ENCODE measurements around the gene PGR. TPM values are rescaled to one million over a fixed set of nuclear protein-coding genes. Genes with fewer than 3 reads are reported as not detected.

The PGR gene
- total RNA-seq, 2 donors from 2014 or later: not detected

DNA sequence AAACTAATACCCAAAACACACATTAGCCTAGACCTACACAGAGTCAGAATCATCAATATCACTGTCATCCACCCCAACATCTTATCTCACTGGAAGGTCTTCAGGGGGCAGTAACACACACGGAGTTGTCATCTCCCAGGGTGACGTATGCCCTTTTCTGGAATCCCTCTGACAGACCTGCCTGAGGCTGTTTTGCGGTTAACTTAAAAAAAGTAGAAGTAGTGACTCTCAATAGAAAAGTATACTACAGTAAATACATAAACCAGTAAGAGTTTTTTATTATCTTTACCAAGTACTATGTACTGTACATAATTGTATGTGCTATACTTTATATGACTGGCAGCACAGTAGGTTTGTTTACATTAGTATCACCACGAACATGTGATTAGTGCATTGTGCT, 80.5 kb downstream of the PGR start:
- H3K4me3 Mint-ChIP-seq: no peak overlapping the region
- no peaks in the 10 kb centered on the region for H3K36me3 ChIP-seq (ENCODE audit: control insufficient read depth, insufficient read depth, low read length)
- 61 to 100% methylated on average over 1 to 4 of the region's 4 CpGs for WGBS, 2 experiments (ENCODE audit: insufficient coverage in 1 of 2, insufficient read length in 1 of 2)
- H3K27ac Mint-ChIP-seq: no peak overlapping the region
- H3K4me1 ChIP-seq (ENCODE audit: control insufficient read depth, insufficient read depth, low read length): no peaks in the 10 kb centered on the region
- no peak overlapping the region for H3K9ac ChIP-seq (ENCODE audit: extremely low read depth, low read length, poor library complexity, severe bottlenecking)
- H3K4me1 Mint-ChIP-seq: no peaks in the 10 kb centered on the region
- TF ChIP-seq, protein P1, sequence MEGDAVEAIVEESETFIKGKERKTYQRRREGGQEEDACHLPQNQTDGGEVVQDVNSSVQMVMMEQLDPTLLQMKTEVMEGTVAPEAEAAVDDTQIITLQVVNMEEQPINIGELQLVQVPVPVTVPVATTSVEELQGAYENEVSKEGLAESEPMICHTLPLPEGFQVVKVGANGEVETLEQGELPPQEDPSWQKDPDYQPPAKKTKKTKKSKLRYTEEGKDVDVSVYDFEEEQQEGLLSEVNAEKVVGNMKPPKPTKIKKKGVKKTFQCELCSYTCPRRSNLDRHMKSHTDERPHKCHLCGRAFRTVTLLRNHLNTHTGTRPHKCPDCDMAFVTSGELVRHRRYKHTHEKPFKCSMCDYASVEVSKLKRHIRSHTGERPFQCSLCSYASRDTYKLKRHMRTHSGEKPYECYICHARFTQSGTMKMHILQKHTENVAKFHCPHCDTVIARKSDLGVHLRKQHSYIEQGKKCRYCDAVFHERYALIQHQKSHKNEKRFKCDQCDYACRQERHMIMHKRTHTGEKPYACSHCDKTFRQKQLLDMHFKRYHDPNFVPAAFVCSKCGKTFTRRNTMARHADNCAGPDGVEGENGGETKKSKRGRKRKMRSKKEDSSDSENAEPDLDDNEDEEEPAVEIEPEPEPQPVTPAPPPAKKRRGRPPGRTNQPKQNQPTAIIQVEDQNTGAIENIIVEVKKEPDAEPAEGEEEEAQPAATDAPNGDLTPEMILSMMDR (conservative IDR thresholded peaks at IDR 0.05): peak; percentile 13
- no peak overlapping the region for H3K4me3 ChIP-seq (ENCODE audit: low read length)
- H3K9me3 Mint-ChIP-seq: no peaks in the 10 kb centered on the region
- H3K27me3 Mint-ChIP-seq (ENCODE audit: insufficient read depth): no peaks in the 10 kb centered on the region
- no peak overlapping the region for H3K27ac ChIP-seq (ENCODE audit: low read depth, low read length)
- H3K9me3 ChIP-seq (ENCODE audit: control insufficient read depth, low read length): no peaks in the 10 kb centered on the region
- DNase-seq: no peak
- H3K27me3 ChIP-seq (ENCODE audit: control insufficient read depth, insufficient read depth, low read length, poor library complexity, severe bottlenecking): peaks cover 2% of the 10 kb centered on the region
- H3K36me3 Mint-ChIP-seq (ENCODE audit: low read depth): no peaks in the 10 kb centered on the region

GRCh38 chr11:101048479-101048878, 81.1 kb downstream of the PGR start:
- Mint-ChIP-seq H3K27ac (no peak overlapping the region), H3K9me3 (no peaks in the 10 kb centered on the region), H3K4me1 (no peaks in the 10 kb centered on the region), H3K4me3 (no peak overlapping the region), H3K36me3 (ENCODE audit: low read depth) (no peaks in the 10 kb centered on the region), H3K27me3 (ENCODE audit: insufficient read depth) (no peaks in the 10 kb centered on the region)
- Histone ChIP-seq H3K36me3 (ENCODE audit: control insufficient read depth, insufficient read depth, low read length) (no peaks in the 10 kb centered on the region), H3K27me3 (ENCODE audit: control insufficient read depth, insufficient read depth, low read length, poor library complexity, severe bottlenecking) (peaks cover 9% of the 10 kb centered on the region), H3K4me3 (ENCODE audit: low read length) (no peak overlapping the region), H3K9me3 (ENCODE audit: control insufficient read depth, low read length) (no peaks in the 10 kb centered on the region), H3K9ac (ENCODE audit: extremely low read depth, low read length, poor library complexity, severe bottlenecking) (no peak overlapping the region), H3K27ac (ENCODE audit: low read depth, low read length) (no peak overlapping the region), H3K4me1 (ENCODE audit: control insufficient read depth, insufficient read depth, low read length) (no peaks in the 10 kb centered on the region)
- TF ChIP-seq, protein P1 (conservative IDR thresholded peaks at IDR 0.05): no peak
- DNase-seq: no peak
- WGBS, 2 experiments (ENCODE audit: insufficient coverage in 1 of 2, insufficient read length in 1 of 2): 97 to 100% methylated on average over 1 to 4 of the region's 5 CpGs

DNA sequence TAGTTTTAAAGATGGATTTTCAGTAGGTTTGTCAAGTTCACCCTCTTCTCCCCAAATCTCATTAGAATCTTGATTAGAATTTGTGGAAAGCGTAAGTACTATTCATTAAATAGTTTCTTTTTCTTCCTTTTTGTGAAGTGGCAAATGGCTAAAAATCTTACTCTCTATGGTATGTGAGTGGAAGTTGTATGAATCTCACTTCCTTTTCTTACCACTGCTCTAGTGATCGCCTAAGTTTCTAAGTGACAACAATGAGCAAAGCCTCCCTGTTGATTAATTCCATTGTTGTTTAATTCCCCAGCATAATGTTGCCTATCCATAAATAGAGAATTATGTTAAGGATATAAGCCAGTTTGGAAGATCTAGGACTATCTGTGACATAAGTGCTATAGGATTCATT, 82.7 kb downstream of the PGR start:
- 83% methylated on average over 1 of the region's 2 CpGs; no CpG with 5 or more reads in 1 of the 2 experiments for WGBS, 2 experiments (ENCODE audit: insufficient coverage in 1 of 2, insufficient read length in 1 of 2)
- Histone ChIP-seq H3K4me3 (ENCODE audit: low read length) (no peak overlapping the region), H3K4me1 (ENCODE audit: control insufficient read depth, insufficient read depth, low read length) (no peaks in the 10 kb centered on the region), H3K27me3 (ENCODE audit: control insufficient read depth, insufficient read depth, low read length, poor library complexity, severe bottlenecking) (peaks cover 21% of the 10 kb centered on the region), H3K27ac (ENCODE audit: low read depth, low read length) (no peak overlapping the region), H3K9ac (ENCODE audit: extremely low read depth, low read length, poor library complexity, severe bottlenecking) (no peak overlapping the region), H3K9me3 (ENCODE audit: control insufficient read depth, low read length) (no peaks in the 10 kb centered on the region), H3K36me3 (ENCODE audit: control insufficient read depth, insufficient read depth, low read length) (no peaks in the 10 kb centered on the region)
- no peaks in the 10 kb centered on the region for H3K27me3 Mint-ChIP-seq (ENCODE audit: insufficient read depth)
- no peak overlapping the region for H3K27ac Mint-ChIP-seq
- H3K36me3 Mint-ChIP-seq (ENCODE audit: low read depth): no peaks in the 10 kb centered on the region
- no peaks in the 10 kb centered on the region for H3K4me1 Mint-ChIP-seq
- H3K4me3 Mint-ChIP-seq: no peak overlapping the region
- no peaks in the 10 kb centered on the region for H3K9me3 Mint-ChIP-seq
- DNase-seq: no peak
- TF ChIP-seq, protein P1 (conservative IDR thresholded peaks at IDR 0.05): no peak
